ENCODE results near the gene METTL16.

Gene METTL16

GRCh38 chr17:2386400-2387085 lies 125.1 kb downstream of the METTL16 start:
- TF ChIP-seq, protein P1, sequence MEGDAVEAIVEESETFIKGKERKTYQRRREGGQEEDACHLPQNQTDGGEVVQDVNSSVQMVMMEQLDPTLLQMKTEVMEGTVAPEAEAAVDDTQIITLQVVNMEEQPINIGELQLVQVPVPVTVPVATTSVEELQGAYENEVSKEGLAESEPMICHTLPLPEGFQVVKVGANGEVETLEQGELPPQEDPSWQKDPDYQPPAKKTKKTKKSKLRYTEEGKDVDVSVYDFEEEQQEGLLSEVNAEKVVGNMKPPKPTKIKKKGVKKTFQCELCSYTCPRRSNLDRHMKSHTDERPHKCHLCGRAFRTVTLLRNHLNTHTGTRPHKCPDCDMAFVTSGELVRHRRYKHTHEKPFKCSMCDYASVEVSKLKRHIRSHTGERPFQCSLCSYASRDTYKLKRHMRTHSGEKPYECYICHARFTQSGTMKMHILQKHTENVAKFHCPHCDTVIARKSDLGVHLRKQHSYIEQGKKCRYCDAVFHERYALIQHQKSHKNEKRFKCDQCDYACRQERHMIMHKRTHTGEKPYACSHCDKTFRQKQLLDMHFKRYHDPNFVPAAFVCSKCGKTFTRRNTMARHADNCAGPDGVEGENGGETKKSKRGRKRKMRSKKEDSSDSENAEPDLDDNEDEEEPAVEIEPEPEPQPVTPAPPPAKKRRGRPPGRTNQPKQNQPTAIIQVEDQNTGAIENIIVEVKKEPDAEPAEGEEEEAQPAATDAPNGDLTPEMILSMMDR (IDR thresholded peaks at IDR 0.05; ENCODE audit: control insufficient read depth, extremely low read depth, insufficient read depth), result no peak
- DNase-seq (ENCODE audit: low read depth), result no peak
- no peak overlapping the region for H3K4me3 ChIP-seq (ENCODE audit: low read depth, low read length)

GRCh38 chr17:2385240-2386210 lies 126.2 kb downstream of the METTL16 start:
- TF ChIP-seq, protein P1 (IDR thresholded peaks at IDR 0.05; ENCODE audit: control insufficient read depth, extremely low read depth, insufficient read depth), result no peak
- DNase-seq (ENCODE audit: low read depth), result no peak
- H3K4me3 ChIP-seq (ENCODE audit: low read depth, low read length), result no peak overlapping the region

DNA sequence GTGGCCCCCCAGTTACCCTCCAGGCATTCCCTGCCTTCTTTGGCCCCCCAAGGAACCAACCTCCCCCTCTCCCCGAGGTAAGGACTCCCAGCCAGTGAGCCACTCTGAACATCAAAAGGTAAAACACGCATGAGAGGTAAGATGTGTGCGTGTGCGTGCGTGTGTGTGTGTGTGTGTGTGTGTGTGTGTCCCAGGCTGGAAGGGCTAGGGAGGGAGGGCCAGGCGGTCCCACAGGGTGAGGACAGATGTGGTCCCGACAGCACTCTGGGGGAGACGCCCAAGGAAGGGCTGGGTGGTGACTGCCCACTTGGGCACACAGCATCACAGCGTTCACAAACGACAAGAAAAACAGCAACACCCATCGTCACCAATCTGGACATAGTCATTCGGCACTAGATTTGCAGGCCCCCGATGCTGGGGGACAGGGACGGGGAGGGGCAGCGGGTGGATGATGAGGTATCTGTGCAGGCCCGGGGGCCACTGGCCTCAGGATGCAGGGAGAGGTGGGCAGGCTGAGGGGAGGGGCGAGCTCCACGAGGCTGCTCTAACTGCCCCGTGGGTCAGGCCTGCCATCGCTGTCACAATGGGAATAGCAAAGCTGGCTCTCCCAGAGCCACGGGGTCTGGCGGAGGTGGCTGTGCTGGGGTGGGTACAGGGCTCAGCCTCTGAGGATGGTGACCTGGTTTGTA lies 127.1 kb downstream of the METTL16 start:
- TF ChIP-seq, protein P1 (IDR thresholded peaks at IDR 0.05; ENCODE audit: control insufficient read depth, extremely low read depth, insufficient read depth), result no peak
- H3K4me3 ChIP-seq (ENCODE audit: low read depth, low read length), result no peak overlapping the region
- no peak for DNase-seq (ENCODE audit: low read depth)

GRCh38 chr17:2383628-2384167 lies 128.0 kb downstream of the METTL16 start:
- H3K4me3 ChIP-seq (ENCODE audit: low read depth, low read length), result no peak overlapping the region
- DNase-seq (ENCODE audit: low read depth), result peak; percentile 50
- TF ChIP-seq, protein P1 (IDR thresholded peaks at IDR 0.05; ENCODE audit: control insufficient read depth, extremely low read depth, insufficient read depth), result no peak

DNA sequence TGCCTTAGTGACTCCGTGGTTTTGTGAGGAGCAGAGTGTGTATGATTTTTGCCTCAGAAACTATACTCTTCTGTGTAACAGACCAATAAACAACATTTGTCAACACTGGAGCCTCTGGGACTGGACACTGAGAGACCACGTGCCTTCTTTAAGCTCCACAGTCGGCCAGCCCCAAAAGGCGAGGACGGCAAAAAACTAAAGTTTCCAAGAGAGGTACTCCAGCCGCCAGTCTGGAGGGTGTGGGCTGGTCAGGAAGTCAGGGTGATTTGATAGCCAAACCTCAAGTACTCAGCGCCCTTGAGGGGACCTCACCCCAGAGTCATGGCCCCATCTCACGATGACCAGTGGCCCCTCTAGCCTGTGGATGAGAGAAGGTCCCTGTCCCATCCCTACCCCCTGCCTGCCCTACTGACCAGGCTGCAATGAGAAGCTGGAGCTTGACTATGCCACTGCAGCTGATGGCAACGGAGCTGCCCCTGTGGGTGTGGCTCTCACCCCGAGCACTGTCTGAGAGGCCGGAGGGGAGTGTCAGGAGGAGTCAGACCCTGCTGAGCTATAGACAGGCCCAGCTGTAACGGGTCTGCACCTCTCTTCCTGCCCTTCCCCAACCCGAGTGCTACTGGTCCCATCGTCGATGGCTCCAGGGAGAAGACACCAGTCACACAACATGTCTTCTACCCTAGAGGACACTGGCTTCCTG lies 130.6 kb downstream of the METTL16 start:
- TF ChIP-seq, protein P1 (IDR thresholded peaks at IDR 0.05; ENCODE audit: control insufficient read depth, extremely low read depth, insufficient read depth), result no peak
- no peak overlapping the region for H3K4me3 ChIP-seq (ENCODE audit: low read depth, low read length)
- no peak for DNase-seq (ENCODE audit: low read depth)

All from LNCaP clone FGC (cell line).